Endothelial cell of umbilical vein (primary cell): ENCODE data around the gene PNPLA7.

Experiments
- CTCF ChIP-seq, 2 donors: IDR thresholded peaks; 1 replicate in 1 of 2; 2 replicates in 1 of 2; pipeline ENCODE4 v1.5.1; 2011; ENCODE audit warnings: low read length in 2 of 2, mild to moderate bottlenecking in 2 of 2, moderate library complexity in 2 of 2, control low read depth in 1 of 2, inconsistent platforms in 1 of 2, low read depth in 1 of 2; ENCODE audit not compliant: insufficient read depth in 1 of 2; ENCODE audit errors: extremely low read depth in 1 of 2
- EZH2 ChIP-seq: IDR thresholded peaks from 2 replicates; pipeline ENCODE4 v1.6.1; 2012; ENCODE audit warnings: borderline replicate concordance, low read depth, mild to moderate bottlenecking, moderate library complexity, low read length, inconsistent platforms; ENCODE audit not compliant: severe bottlenecking
- MYC ChIP-seq: IDR thresholded peaks from one replicate; pipeline ENCODE4 v1.6.1; 2011; ENCODE audit warnings: mild to moderate bottlenecking, low read depth, low read length

- TF ChIP-seq EZH2, result no peak
- TF ChIP-seq MYC, result no peak
- no peak for TF ChIP-seq CTCF (IDR thresholded peaks at IDR 0.05; ENCODE audit: extremely low read depth in 1 of 2, insufficient read depth in 1 of 2, low read depth in 1 of 2, low read length in 2 of 2)
These were observed 84.3 kb downstream of the PNPLA7 start for GRCh38 chr9:137465720-137466388.
